H54 (cell line): ENCODE results near the gene RCOR1.

Experiments
- DNase-seq: peaks from one replicate; pipeline ENCODE4 v3.0.0; 2011; ENCODE audit warnings: low spot score, mixed read lengths; ENCODE audit not compliant: insufficient read length
- FAIRE-seq: peaks from 3 replicates; lab custom pipeline; 2011; peaks lifted over from hg19 to GRCh38; lab: Jason Lieb, UNC
- POLR2A ChIP-seq: IDR thresholded peaks from 2 replicates; pipeline ENCODE4 v1.6.1; 2011; ENCODE audit warnings: low read depth, mild to moderate bottlenecking, low read length

RCOR1 gene

GRCh38 chr14:102731101-102731870 lies 138.8 kb downstream of the RCOR1 start:
- FAIRE-seq (no peak), DNase-seq (no peak)
- TF ChIP-seq POLR2A = no peak

GRCh38 chr14:102731871-102732800 lies 139.7 kb downstream of the RCOR1 start:
- FAIRE-seq (no peak), DNase-seq (no peak)
- no peak for TF ChIP-seq POLR2A

DNA sequence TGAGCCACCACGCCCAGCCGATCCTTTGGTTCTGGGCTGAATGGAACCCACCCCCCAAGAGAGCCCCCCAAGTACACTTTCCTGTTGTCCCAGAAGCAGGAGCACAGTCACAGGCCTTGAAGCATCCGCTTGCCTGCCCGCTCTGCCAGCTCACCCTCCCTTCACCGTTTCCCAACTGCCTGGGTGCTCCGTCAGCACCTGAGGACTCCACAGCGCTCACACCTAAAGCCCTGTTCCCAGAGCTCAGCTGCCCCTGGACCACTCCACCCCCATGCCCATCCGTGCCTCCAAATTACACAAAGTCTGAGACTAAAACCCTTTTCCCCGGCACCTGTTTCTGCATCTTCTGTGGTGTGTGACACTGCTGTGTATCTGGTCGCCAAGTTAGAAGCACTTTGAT lies 140.5 kb downstream of the RCOR1 start:
- no peak for TF ChIP-seq POLR2A
- FAIRE-seq (no peak), DNase-seq (no peak)

- no peak for TF ChIP-seq POLR2A
- no peak for DNase-seq
- no peak for FAIRE-seq
Observed at GRCh38 chr14:102733326-102733725, 140.9 kb downstream of the RCOR1 start.

DNA sequence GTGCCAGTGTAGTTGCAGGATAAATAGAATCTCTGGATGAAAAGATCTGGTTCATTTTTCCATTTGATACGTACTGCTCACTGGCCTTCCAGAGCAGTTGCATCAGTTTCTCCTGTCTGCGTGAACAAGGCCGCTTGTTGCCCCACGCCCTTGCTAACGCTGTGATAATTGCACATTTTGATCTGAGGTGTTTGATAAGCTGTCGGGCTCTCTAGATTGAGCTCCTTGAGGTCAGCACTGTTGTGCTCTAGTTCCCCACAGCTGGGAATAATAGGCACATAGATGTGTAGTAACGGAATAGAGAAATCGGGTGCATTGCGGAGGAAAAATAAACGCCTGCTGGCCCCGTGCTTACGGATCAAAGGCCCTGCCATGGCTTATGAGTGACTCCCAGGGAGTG lies 142.0 kb downstream of the RCOR1 start:
- TF ChIP-seq POLR2A = no peak
- no peak for DNase-seq
- FAIRE-seq = no peak

- DNase-seq (no peak), FAIRE-seq (no peak)
- TF ChIP-seq POLR2A = no peak
Observed at GRCh38 chr14:102736956-102737355, 144.5 kb downstream of the RCOR1 start.

- FAIRE-seq (no peak), DNase-seq (no peak)
- no peak for TF ChIP-seq POLR2A
Observed at GRCh38 chr14:102737402-102738372, 145.2 kb downstream of the RCOR1 start.

GRCh38 chr14:102738373-102739189 lies 146.1 kb downstream of the RCOR1 start:
- no peak for FAIRE-seq
- TF ChIP-seq POLR2A = no peak
- no peak for DNase-seq

GRCh38 chr14:102739190-102739469 lies 146.7 kb downstream of the RCOR1 start:
- no peak for FAIRE-seq
- DNase-seq = no peak
- no peak for TF ChIP-seq POLR2A

GRCh38 chr14:102746634-102747438 lies 154.4 kb downstream of the RCOR1 start:
- TF ChIP-seq POLR2A = no peak
- DNase-seq (no peak), FAIRE-seq (no peak)

GRCh38 chr14:102748806-102749205 lies 156.4 kb downstream of the RCOR1 start:
- no peak for DNase-seq
- FAIRE-seq = no peak
- TF ChIP-seq POLR2A = no peak
